Left hindlimb (tissue), 1 donor: ENCODE measurements around the gene TFPI.
"Not testable (repeated sequence)": the region's sequence is repeated elsewhere in the genome, so short reads cannot be mapped to it uniquely, and the experiment has no call there.

Experiments used
- DNase-seq: peaks from one replicate; pipeline ENCODE4 v3.0.0-alpha.2; 2018

Gene TFPI

GRCh38 chr2:187552828-187553681 lies 1.2 kb downstream of the TFPI start:
- no peak for DNase-seq

GRCh38 chr2:187552381-187552780 lies 1.9 kb downstream of the TFPI start:
- no peak for DNase-seq

- no peak for DNase-seq
Measured at GRCh38 chr2:187550857-187551256, 3.4 kb downstream of the TFPI start.

- DNase-seq: no peak
Measured at GRCh38 chr2:187549951-187550555, 4.2 kb downstream of the TFPI start.

GRCh38 chr2:187549193-187549592 lies 5.0 kb downstream of the TFPI start:
- DNase-seq: no peak

- DNase-seq: no peak
Measured at GRCh38 chr2:187548656-187549055, 5.6 kb downstream of the TFPI start.

GRCh38 chr2:187547353-187547979 lies 6.8 kb downstream of the TFPI start:
- DNase-seq: peak; percentile 43

- DNase-seq: no peak
Measured at GRCh38 chr2:187546762-187547333, 7.4 kb downstream of the TFPI start.

- no peak for DNase-seq
Measured at GRCh38 chr2:187545238-187545751, 8.9 kb downstream of the TFPI start.

- DNase-seq: no peak
Measured at GRCh38 chr2:187544371-187545080, 9.7 kb downstream of the TFPI start.

- no peak for DNase-seq
Measured at GRCh38 chr2:187543488-187543887, 10.7 kb downstream of the TFPI start.

GRCh38 chr2:187542123-187542522 lies 12.1 kb downstream of the TFPI start:
- no peak for DNase-seq

- DNase-seq: no peak
Measured at GRCh38 chr2:187541086-187542085, 12.8 kb downstream of the TFPI start.

GRCh38 chr2:187538222-187538621 lies 16.0 kb downstream of the TFPI start:
- DNase-seq: not testable (repeated sequence)

- DNase-seq: not testable (repeated sequence)
Measured at GRCh38 chr2:187535381-187535780, 18.9 kb downstream of the TFPI start.

GRCh38 chr2:187532333-187533120 lies 21.7 kb downstream of the TFPI start:
- no peak for DNase-seq

GRCh38 chr2:187529977-187530721 lies 24.1 kb downstream of the TFPI start:
- no peak for DNase-seq

GRCh38 chr2:187529248-187529976 lies 24.8 kb downstream of the TFPI start:
- DNase-seq: no peak

GRCh38 chr2:187528042-187528441 lies 26.2 kb downstream of the TFPI start:
- no peak for DNase-seq
